Endothelial cell of umbilical vein (primary cell): ENCODE results near the gene ITM2C. TPM values are rescaled to one million over a fixed set of nuclear protein-coding genes. Genes with fewer than 3 reads are reported as not detected.

Experiments used
- BruUV-seq: library from RNA; stranded (reverse); fragments of 400-500 nt; replicated peaks from 2 replicates; lab custom pipeline; 2021; lab: Mats Ljungman, UMichigan
- CTCF ChIA-PET: fragments of 300-600, 350-600 bp; sonication (Branson Sonifier 250); formaldehyde crosslinking; loops from one replicate; lab custom pipeline; 2021; ENCODE audit warnings: antibody characterized with exemption, inconsistent platforms; lab: Charles Lee
- POLR2A ChIA-PET: fragments of 300-600, 350-600 bp; sonication (Branson Sonifier 250); formaldehyde crosslinking; loops from one replicate; lab custom pipeline; 2021; ENCODE audit warnings: antibody characterized with exemption, inconsistent platforms; lab: Charles Lee
- DNase-seq: peaks from one replicate; pipeline ENCODE4 v3.0.0-alpha.2; 2011; ENCODE audit warnings: low read depth, low spot score
- FAIRE-seq: peaks from 2 replicates; lab custom pipeline; 2011; peaks lifted over from hg19 to GRCh38; lab: Jason Lieb, UNC
- H2AFZ ChIP-seq: 2 replicates; pipeline ENCODE4 v1.6.0; 2012; ENCODE audit warnings: low read depth, low read length, control low read depth, inconsistent platforms
- H3K27ac ChIP-seq: 2 replicates; pipeline ENCODE4 v1.5.1; 2011; ENCODE audit warnings: low read depth, mild to moderate bottlenecking, control low read depth, low read length, moderate library complexity; ENCODE audit not compliant: insufficient read depth
- H3K27me3 ChIP-seq, 2 experiments: 2 replicates each; pipeline versions ENCODE4 v1.6.0 to v1.6.1; 2011; ENCODE audit warnings: low read length in 2 of 2, mixed read lengths in 1 of 2; ENCODE audit not compliant: control insufficient read depth in 2 of 2, insufficient read depth in 2 of 2
- H3K36me3 ChIP-seq, 2 experiments: 2 replicates in 1 of 2; 3 replicates in 1 of 2; pipeline ENCODE4 v1.5.1; 2011; ENCODE audit warnings: low read length in 2 of 2, mild to moderate bottlenecking in 1 of 2, moderate library complexity in 1 of 2; ENCODE audit not compliant: control insufficient read depth in 2 of 2, insufficient read depth in 2 of 2; ENCODE audit errors: extremely low read depth in 1 of 2
- H3K4me1 ChIP-seq: 3 replicates; pipeline ENCODE4 v1.5.1; 2011; ENCODE audit warnings: mild to moderate bottlenecking, low read length; ENCODE audit not compliant: control insufficient read depth, insufficient read depth; ENCODE audit errors: extremely low read depth
- H3K4me2 ChIP-seq: 2 replicates; pipeline ENCODE4 v1.6.1; 2011; ENCODE audit warnings: low read length, control low read depth, mixed read lengths; ENCODE audit not compliant: insufficient read depth
- H3K4me3 ChIP-seq, 3 experiments: fragments of 200-600 bp in 1 of 3; sonication (generic), shearing (Covaris generic) in 1 of 3; replicated peaks in 1 of 3; 2 replicates each; pipeline ENCODE4 v1.5.1; 2011 to 2016; ENCODE audit warnings: control low read depth in 3 of 3, low read length in 3 of 3, mild to moderate bottlenecking in 2 of 3, inconsistent platforms in 1 of 3, low read depth in 1 of 3, moderate library complexity in 1 of 3; ENCODE audit not compliant: insufficient read depth in 1 of 3
- H3K79me2 ChIP-seq: 2 replicates; pipeline ENCODE4 v1.6.0; 2012; ENCODE audit warnings: low read length, inconsistent platforms; ENCODE audit not compliant: control insufficient read depth, insufficient read depth
- H3K9ac ChIP-seq: replicated peaks from 2 replicates; pipeline ENCODE3; 2011; ENCODE audit warnings: low read length, control low read depth; ENCODE audit not compliant: insufficient read depth; ENCODE audit errors: extremely low read depth
- H3K9me1 ChIP-seq: replicated peaks from 3 replicates; pipeline ENCODE4 v1.6.0; 2011; ENCODE audit warnings: mild to moderate bottlenecking, low read length; ENCODE audit not compliant: control insufficient read depth, insufficient read depth; ENCODE audit errors: extremely low read depth
- H3K9me3 ChIP-seq: replicated peaks from 2 replicates; pipeline ENCODE4 v1.5.1; 2012; ENCODE audit warnings: low read length, inconsistent platforms; ENCODE audit not compliant: control insufficient read depth, insufficient read depth
- H4K20me1 ChIP-seq: replicated peaks from 2 replicates; pipeline ENCODE3; 2011; ENCODE audit warnings: mild to moderate bottlenecking, low read length; ENCODE audit not compliant: control insufficient read depth, insufficient read depth; ENCODE audit errors: extremely low read depth
- EZH2 ChIP-seq: IDR thresholded peaks from 2 replicates; pipeline ENCODE4 v1.6.1; 2012; ENCODE audit warnings: borderline replicate concordance, low read depth, mild to moderate bottlenecking, moderate library complexity, low read length, inconsistent platforms; ENCODE audit not compliant: severe bottlenecking
- FOS ChIP-seq: IDR thresholded peaks from 2 replicates; pipeline ENCODE4 v1.6.1; 2011; ENCODE audit warnings: mild to moderate bottlenecking, low read length, moderate library complexity, borderline replicate concordance; ENCODE audit not compliant: insufficient read depth
- GATA2 ChIP-seq: IDR thresholded peaks from 2 replicates; pipeline ENCODE4 v1.7.0; 2011; ENCODE audit warnings: low read depth, mild to moderate bottlenecking, moderate library complexity, mixed read lengths, low read length; ENCODE audit not compliant: insufficient read length, insufficient read depth
- JUN ChIP-seq: IDR thresholded peaks from 2 replicates; pipeline ENCODE4 v1.6.1; 2011; ENCODE audit warnings: borderline replicate concordance, low read depth; ENCODE audit not compliant: insufficient read length, insufficient read depth
- MYC ChIP-seq: IDR thresholded peaks from one replicate; pipeline ENCODE4 v1.6.1; 2011; ENCODE audit warnings: mild to moderate bottlenecking, low read depth, low read length
- POLR2A ChIP-seq: IDR thresholded peaks from 2 replicates; pipeline ENCODE4 v1.6.1; 2012; ENCODE audit warnings: low read depth, mild to moderate bottlenecking, control low read depth, low read length
- POLR2AphosphoS5 ChIP-seq: IDR thresholded peaks from 2 replicates; pipeline ENCODE4 v1.6.1; 2012; ENCODE audit warnings: low read depth, mild to moderate bottlenecking, control low read depth, low read length, moderate library complexity; ENCODE audit not compliant: insufficient read depth
- dilution Hi-C: fragments of 300-500 bp; cut with MboI; formaldehyde crosslinking; loops from one replicate; pipeline ENCODE4 v1.15.0; 2019; ENCODE audit warnings: low sequenced_read_pairs; ENCODE audit not compliant: extremely low pct_ligation_motif_present
- intact Hi-C: fragments of 100-400 bp; cut with micrococcal nuclease; formaldehyde crosslinking; loops from one replicate; pipeline ENCODE4 v1.10.0; 2022
- polyA plus RNA-seq, 4 experiments: library from polyadenylated mRNA; depleted of rRNA in 3 of 4; stranded (reverse) in 3 of 4; unstranded in 1 of 4; fragments of >200 nt; gene quantifications; 2 replicates each; pipeline versions ENCODE4 v1.2.1 to v1.2.3, GENCODE V29; 2011 to 2012; ENCODE audit warnings: missing spikeins in 1 of 4
- total RNA-seq: library from RNA; stranded (reverse); gene quantifications from 2 replicates; pipeline ENCODE4 v1.2.3, GENCODE V29; 2021
- TF ChIP-seq, protein P1 (sequence below), 2 donors: IDR thresholded peaks; 1 replicate in 1 of 2; 2 replicates in 1 of 2; pipeline ENCODE4 v1.5.1; 2011; ENCODE audit warnings: low read length in 2 of 2, mild to moderate bottlenecking in 2 of 2, moderate library complexity in 2 of 2, control low read depth in 1 of 2, inconsistent platforms in 1 of 2, low read depth in 1 of 2; ENCODE audit not compliant: insufficient read depth in 1 of 2; ENCODE audit errors: extremely low read depth in 1 of 2
- TF ChIP-seq, protein P2 (sequence below): IDR thresholded peaks from 2 replicates; pipeline ENCODE4 v1.6.1; 2011; ENCODE audit not compliant: insufficient read depth, insufficient read length

ITM2C gene
- total and polyA plus RNA-seq, 2 donors (not counting 3 experiments of a cell fraction or from before 2014, with no cell fraction given), result 12.0 to 12.1 TPM

DNA sequence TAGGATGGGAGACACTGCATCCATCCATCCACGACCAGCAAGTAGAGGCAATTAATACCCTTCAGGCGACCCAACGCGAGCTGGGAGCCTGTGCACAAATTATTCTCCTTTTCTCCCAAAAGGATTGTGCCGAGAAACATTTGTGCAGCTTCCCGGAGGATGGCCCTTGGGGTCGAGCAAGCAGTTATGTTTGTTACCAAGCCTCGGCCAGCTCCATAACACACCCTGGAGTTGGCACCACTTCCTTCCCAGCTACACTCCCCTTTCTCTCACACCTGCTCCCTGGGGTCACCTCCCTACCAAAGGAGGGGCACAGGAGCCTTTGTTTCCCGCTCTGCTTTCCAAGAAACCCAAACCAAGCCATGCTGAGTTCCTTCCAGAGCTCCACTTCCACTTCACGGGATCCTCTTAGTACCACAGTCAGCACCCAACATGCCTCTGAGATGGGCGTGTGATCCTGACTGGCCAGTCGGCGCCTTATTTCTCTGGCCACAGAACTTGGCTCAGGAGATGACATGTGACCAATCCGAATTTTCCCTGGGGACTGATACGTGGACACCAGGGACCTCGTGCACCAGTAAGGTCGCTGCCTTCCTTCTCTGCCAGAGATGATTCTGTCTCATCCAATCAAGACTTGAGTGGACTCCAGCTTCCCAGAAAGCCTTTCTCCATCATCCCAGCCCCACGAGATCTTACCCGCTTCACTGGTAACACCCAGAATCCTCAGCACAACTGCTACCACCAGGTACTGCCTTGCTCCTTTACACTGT, 31.8 kb downstream of the ITM2C start:
- Histone ChIP-seq H2AFZ (no peak overlapping the region), H3K9me3 (no peaks in the 10 kb centered on the region)
- intact Hi-C loops, result no loop called here

More for the DNA sequence above, 31.8 kb downstream of the ITM2C start:
- DNase-seq, result no peak
- dilution Hi-C loops, result no loop called here
- Histone ChIP-seq H4K20me1 (no peaks in the 10 kb centered on the region), H3K4me1 (no peaks in the 10 kb centered on the region), H3K36me3 (no peaks in the 10 kb centered on the region), H3K27ac (no peak overlapping the region), H3K4me2 (no peak overlapping the region), H3K27me3 (peaks cover 0 to 2% of the 10 kb centered on the region in 2 experiments), H3K79me2 (no peaks in the 10 kb centered on the region), H3K4me3 (no peak overlapping the region), H3K9ac (no peak overlapping the region), H3K9me1 (no peaks in the 10 kb centered on the region)
- POLR2A ChIA-PET, result no interaction called here
- no peak for TF ChIP-seq FOS
- TF ChIP-seq EZH2, result no peak
- TF ChIP-seq POLR2AphosphoS5, result no peak
- TF ChIP-seq, protein P1, sequence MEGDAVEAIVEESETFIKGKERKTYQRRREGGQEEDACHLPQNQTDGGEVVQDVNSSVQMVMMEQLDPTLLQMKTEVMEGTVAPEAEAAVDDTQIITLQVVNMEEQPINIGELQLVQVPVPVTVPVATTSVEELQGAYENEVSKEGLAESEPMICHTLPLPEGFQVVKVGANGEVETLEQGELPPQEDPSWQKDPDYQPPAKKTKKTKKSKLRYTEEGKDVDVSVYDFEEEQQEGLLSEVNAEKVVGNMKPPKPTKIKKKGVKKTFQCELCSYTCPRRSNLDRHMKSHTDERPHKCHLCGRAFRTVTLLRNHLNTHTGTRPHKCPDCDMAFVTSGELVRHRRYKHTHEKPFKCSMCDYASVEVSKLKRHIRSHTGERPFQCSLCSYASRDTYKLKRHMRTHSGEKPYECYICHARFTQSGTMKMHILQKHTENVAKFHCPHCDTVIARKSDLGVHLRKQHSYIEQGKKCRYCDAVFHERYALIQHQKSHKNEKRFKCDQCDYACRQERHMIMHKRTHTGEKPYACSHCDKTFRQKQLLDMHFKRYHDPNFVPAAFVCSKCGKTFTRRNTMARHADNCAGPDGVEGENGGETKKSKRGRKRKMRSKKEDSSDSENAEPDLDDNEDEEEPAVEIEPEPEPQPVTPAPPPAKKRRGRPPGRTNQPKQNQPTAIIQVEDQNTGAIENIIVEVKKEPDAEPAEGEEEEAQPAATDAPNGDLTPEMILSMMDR (IDR thresholded peaks at IDR 0.05; ENCODE audit: extremely low read depth in 1 of 2, insufficient read depth in 1 of 2, low read depth in 1 of 2, low read length in 2 of 2), result no peak
- no peak for TF ChIP-seq MYC
- no peak for TF ChIP-seq GATA2
- TF ChIP-seq, protein P2, sequence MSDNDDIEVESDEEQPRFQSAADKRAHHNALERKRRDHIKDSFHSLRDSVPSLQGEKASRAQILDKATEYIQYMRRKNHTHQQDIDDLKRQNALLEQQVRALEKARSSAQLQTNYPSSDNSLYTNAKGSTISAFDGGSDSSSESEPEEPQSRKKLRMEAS, result no peak
- no peak for TF ChIP-seq POLR2A
- no peak for TF ChIP-seq JUN
- BruUV-seq, result no TSS peak
- CTCF ChIA-PET, result interaction anchor here (1.9 to 4.6 kb wide), 2 partner anchors 90 to 91 kb away, joined by 4 to 20 read pairs; no protein-coding TSS in a partner anchor
- no peak for FAIRE-seq
